Measurements from ENCODE around the gene DNAI1. TPM values are rescaled to one million over a fixed set of nuclear protein-coding genes. Genes with fewer than 3 reads are reported as not detected.

DNAI1 gene
- polyA plus RNA-seq, 1 experiment: not detected

- DNase-seq (ENCODE audit: low read depth): no peak
- ChIA-PET CTCF (interaction anchor here (1.3 to 3.5 kb wide), 2 partner anchors 9 to 99 kb away, joined by 3 to 20 read pairs; no protein-coding TSS in a partner anchor), POLR2A (no interaction called here)
- no peaks in the 10 kb centered on the region for H3K36me3 ChIP-seq (ENCODE audit: control insufficient read depth, insufficient read depth, low read length)
- H3K27me3 ChIP-seq (ENCODE audit: control insufficient read depth, insufficient read depth, low read length): peaks cover 3% of the 10 kb centered on the region; the same call in 1 of the 2 replicates
- no peak for TF ChIP-seq CTCF (IDR thresholded peaks at IDR 0.05; ENCODE audit: insufficient read depth, low read depth, low read length)
- H3K4me3 ChIP-seq (ENCODE audit: low read depth, low read length): no peak overlapping the region
Measured at GRCh38 chr9:34492051-34492450, 33.4 kb downstream of the DNAI1 start.

- ChIA-PET POLR2A (interaction anchor here (0.5 kb wide), 1 partner anchor 31 kb away, joined by 3 read pairs; no protein-coding TSS in a partner anchor), CTCF (interaction anchor here (1.1 to 1.7 kb wide), 3 partner anchors 9 to 90 kb away, joined by 3 to 5 read pairs (median 4); no protein-coding TSS in a partner anchor)
- no peak overlapping the region for H3K4me3 ChIP-seq (ENCODE audit: low read depth, low read length)
- H3K36me3 ChIP-seq (ENCODE audit: control insufficient read depth, insufficient read depth, low read length): no peaks in the 10 kb centered on the region
- no peak for TF ChIP-seq CTCF (IDR thresholded peaks at IDR 0.05; ENCODE audit: insufficient read depth, low read depth, low read length)
- peaks cover 5% of the 10 kb centered on the region for H3K27me3 ChIP-seq (ENCODE audit: control insufficient read depth, insufficient read depth, low read length)
- DNase-seq (ENCODE audit: low read depth): no peak
Measured at GRCh38 chr9:34493972-34494535, 35.4 kb downstream of the DNAI1 start.

GRCh38 chr9:34496149-34496712, 37.6 kb downstream of the DNAI1 start:
- ChIA-PET CTCF (interaction anchor here (1.0 to 4.2 kb wide), 4 partner anchors 17 to 92 kb away, joined by 3 to 22 read pairs (median 4); no protein-coding TSS in a partner anchor), POLR2A (no interaction called here)
- Histone ChIP-seq H3K36me3 (ENCODE audit: control insufficient read depth, insufficient read depth, low read length) (no peaks in the 10 kb centered on the region), H3K27me3 (ENCODE audit: control insufficient read depth, insufficient read depth, low read length) (peaks cover 5% of the 10 kb centered on the region), H3K4me3 (ENCODE audit: low read depth, low read length) (no peak overlapping the region)
- DNase-seq (ENCODE audit: low read depth): no peak
- no peak for TF ChIP-seq CTCF (IDR thresholded peaks at IDR 0.05; ENCODE audit: insufficient read depth, low read depth, low read length)

- peaks cover 6% of the 10 kb centered on the region for H3K27me3 ChIP-seq (ENCODE audit: control insufficient read depth, insufficient read depth, low read length)
- H3K4me3 ChIP-seq (ENCODE audit: low read depth, low read length): no peak overlapping the region
- TF ChIP-seq CTCF (IDR thresholded peaks at IDR 0.05; ENCODE audit: insufficient read depth, low read depth, low read length): no peak
- no peak for DNase-seq (ENCODE audit: low read depth)
- ChIA-PET POLR2A (no interaction called here), CTCF (interaction anchor here (0.6 to 4.2 kb wide), 6 partner anchors 53 to 94 kb away, joined by 3 to 22 read pairs (median 3); no protein-coding TSS in a partner anchor)
- no peaks in the 10 kb centered on the region for H3K36me3 ChIP-seq (ENCODE audit: control insufficient read depth, insufficient read depth, low read length)
Measured at GRCh38 chr9:34498553-34498952, 39.9 kb downstream of the DNAI1 start.

- no peak for DNase-seq (ENCODE audit: low read depth)
- TF ChIP-seq CTCF (IDR thresholded peaks at IDR 0.05; ENCODE audit: insufficient read depth, low read depth, low read length): no peak
- ChIA-PET CTCF (interaction anchor here (1.4 to 4.5 kb wide), 4 partner anchors 60 to 98 kb away, joined by 3 to 37 read pairs (median 13); no protein-coding TSS in a partner anchor), POLR2A (no interaction called here)
- H3K36me3 ChIP-seq (ENCODE audit: control insufficient read depth, insufficient read depth, low read length): no peaks in the 10 kb centered on the region
- no peak overlapping the region for H3K4me3 ChIP-seq (ENCODE audit: low read depth, low read length)
- peaks cover 6% of the 10 kb centered on the region for H3K27me3 ChIP-seq (ENCODE audit: control insufficient read depth, insufficient read depth, low read length)
Measured at GRCh38 chr9:34499076-34499475, 40.5 kb downstream of the DNAI1 start.
